ENCODE data around the gene ZNF214. TPM values are rescaled to one million over a fixed set of nuclear protein-coding genes. Genes with fewer than 3 reads are reported as not detected.
"Not testable (repeated sequence)": the region's sequence is repeated elsewhere in the genome, so short reads cannot be mapped to it uniquely, and the experiment has no call there.

Gene ZNF214
- polyA plus RNA-seq, 1 experiment, result 0.75 TPM

DNA sequence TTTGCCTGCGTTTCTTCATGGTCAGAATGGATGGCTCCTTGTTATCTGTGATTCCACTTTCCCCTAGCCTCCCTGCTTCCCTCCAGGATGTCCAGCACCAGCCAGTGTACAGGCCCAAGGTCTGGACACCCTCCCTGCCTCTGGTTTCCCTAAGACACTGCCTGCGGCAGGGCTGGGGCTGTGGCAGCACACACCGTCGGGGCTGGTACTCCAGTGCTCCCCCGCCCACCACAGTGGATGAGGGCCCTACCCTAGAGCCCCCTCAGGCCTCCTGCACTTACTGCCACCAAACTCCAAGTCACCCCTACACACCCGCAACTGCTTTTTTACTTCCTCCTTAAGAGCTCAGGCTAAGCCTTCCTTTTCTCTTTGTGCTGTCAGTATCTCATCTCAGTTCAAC, 28.9 kb downstream of the ZNF214 start:
- Histone ChIP-seq H3K36me3 (ENCODE audit: control insufficient read depth, insufficient read depth, low read length) (no peaks in the 10 kb centered on the region), H3K27me3 (ENCODE audit: control insufficient read depth, insufficient read depth, low read length) (no peaks in the 10 kb centered on the region), H3K4me3 (ENCODE audit: low read depth, low read length) (no peak overlapping the region)
- CTCF ChIA-PET, result interaction anchor here (1.4 kb wide), 1 partner anchor 65 kb away, joined by 5 read pairs; the partner anchor contains the start of gene ZNF215
- TF ChIP-seq, protein P1, sequence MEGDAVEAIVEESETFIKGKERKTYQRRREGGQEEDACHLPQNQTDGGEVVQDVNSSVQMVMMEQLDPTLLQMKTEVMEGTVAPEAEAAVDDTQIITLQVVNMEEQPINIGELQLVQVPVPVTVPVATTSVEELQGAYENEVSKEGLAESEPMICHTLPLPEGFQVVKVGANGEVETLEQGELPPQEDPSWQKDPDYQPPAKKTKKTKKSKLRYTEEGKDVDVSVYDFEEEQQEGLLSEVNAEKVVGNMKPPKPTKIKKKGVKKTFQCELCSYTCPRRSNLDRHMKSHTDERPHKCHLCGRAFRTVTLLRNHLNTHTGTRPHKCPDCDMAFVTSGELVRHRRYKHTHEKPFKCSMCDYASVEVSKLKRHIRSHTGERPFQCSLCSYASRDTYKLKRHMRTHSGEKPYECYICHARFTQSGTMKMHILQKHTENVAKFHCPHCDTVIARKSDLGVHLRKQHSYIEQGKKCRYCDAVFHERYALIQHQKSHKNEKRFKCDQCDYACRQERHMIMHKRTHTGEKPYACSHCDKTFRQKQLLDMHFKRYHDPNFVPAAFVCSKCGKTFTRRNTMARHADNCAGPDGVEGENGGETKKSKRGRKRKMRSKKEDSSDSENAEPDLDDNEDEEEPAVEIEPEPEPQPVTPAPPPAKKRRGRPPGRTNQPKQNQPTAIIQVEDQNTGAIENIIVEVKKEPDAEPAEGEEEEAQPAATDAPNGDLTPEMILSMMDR (IDR thresholded peaks at IDR 0.05; ENCODE audit: insufficient read depth, low read depth, low read length), result no peak
- POLR2A ChIA-PET, result no interaction called here
- DNase-seq (ENCODE audit: low read depth), result no peak

DNA sequence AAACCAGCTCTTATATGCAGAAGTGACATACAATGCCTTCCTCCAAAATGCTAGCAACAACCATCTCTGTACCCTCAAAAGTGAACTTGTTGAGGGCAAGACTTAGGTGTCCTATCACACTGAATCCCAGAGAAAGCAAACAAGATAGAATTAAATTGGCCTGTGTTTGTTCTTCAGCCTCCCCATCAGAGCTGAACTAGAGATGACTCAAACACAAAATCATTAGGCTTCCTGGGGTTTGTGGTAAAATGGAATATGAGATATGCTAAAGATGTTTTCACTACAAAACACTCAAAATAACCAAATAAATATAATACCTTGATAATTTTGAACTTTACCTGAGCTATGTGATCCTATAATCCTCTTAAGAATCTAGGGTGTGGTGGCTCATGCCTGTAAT, 31.6 kb downstream of the ZNF214 start:
- TF ChIP-seq, protein P1 (IDR thresholded peaks at IDR 0.05; ENCODE audit: insufficient read depth, low read depth, low read length), result no peak
- ChIA-PET POLR2A (interaction anchor here (0.6 kb wide), 1 partner anchor 20 kb away, joined by 4 read pairs; no protein-coding TSS in a partner anchor), CTCF (interaction anchor here (0.7 to 1.4 kb wide), 2 partner anchors 12 to 32 kb away, joined by 3 read pairs; partner anchors contain the start of genes NLRP14 and ZNF214)

DNA sequence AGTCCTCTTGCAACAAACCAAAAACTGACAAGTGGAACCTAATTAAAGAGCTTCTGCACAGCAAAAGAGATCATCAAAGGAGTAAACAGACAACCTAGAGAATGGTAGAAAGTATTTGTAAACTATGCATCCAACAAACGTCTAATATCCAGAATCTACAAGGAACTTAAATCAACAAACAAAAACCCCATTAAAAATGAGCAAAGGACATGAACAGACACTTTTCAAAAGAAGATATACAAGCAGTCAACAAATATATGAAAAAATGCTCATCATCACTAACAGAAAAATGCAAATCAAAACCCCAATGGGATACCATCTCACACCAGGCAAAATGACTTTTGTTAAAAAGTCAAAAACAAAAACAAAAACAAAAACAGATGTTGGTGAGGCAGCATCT, 33.7 kb downstream of the ZNF214 start:
- no peak for DNase-seq (ENCODE audit: low read depth)
- Histone ChIP-seq H3K36me3 (ENCODE audit: control insufficient read depth, insufficient read depth, low read length) (no peaks in the 10 kb centered on the region), H3K27me3 (ENCODE audit: control insufficient read depth, insufficient read depth, low read length) (no peaks in the 10 kb centered on the region), H3K4me3 (ENCODE audit: low read depth, low read length) (no peak overlapping the region)
- TF ChIP-seq, protein P1 (IDR thresholded peaks at IDR 0.05; ENCODE audit: insufficient read depth, low read depth, low read length), result no peak
- ChIA-PET CTCF (no interaction called here), POLR2A (no interaction called here)

More for the DNA sequence above, 31.6 kb downstream of the ZNF214 start:
- H3K36me3 ChIP-seq (ENCODE audit: control insufficient read depth, insufficient read depth, low read length), result no peaks in the 10 kb centered on the region
- DNase-seq (ENCODE audit: low read depth), result no peak
- no peaks in the 10 kb centered on the region for H3K27me3 ChIP-seq (ENCODE audit: control insufficient read depth, insufficient read depth, low read length)
- H3K4me3 ChIP-seq (ENCODE audit: low read depth, low read length), result no peak overlapping the region

DNA sequence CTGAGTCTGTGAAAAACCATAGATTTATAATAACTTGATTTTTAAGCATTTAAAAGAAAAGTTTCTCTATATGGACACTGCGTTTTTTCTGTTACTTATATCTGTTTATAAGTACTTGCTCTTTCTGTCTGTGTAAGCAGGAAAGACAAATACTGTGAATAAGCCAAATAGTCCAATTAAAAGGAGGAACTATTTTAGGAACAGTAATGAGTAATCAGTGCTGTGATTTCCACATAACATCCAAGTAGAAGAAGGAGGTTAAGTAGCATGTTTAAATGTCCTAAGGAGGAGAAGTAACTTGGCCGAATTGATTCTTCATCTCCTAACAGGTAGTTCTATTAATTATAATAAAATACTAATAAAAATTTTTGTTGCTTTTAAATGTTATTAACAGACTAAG, 40.8 kb downstream of the ZNF214 start:
- Histone ChIP-seq H3K4me3 (ENCODE audit: low read depth, low read length) (no peak overlapping the region), H3K27me3 (ENCODE audit: control insufficient read depth, insufficient read depth, low read length) (no peaks in the 10 kb centered on the region), H3K36me3 (ENCODE audit: control insufficient read depth, insufficient read depth, low read length) (no peaks in the 10 kb centered on the region)
- POLR2A ChIA-PET, result no interaction called here
- CTCF ChIA-PET, result interaction anchor here (0.5 kb wide), 1 partner anchor 1905 kb away, joined by 3 read pairs; no protein-coding TSS in a partner anchor
- TF ChIP-seq, protein P1 (IDR thresholded peaks at IDR 0.05; ENCODE audit: insufficient read depth, low read depth, low read length), result no peak
- DNase-seq (ENCODE audit: low read depth), result peak; percentile 43

DNA sequence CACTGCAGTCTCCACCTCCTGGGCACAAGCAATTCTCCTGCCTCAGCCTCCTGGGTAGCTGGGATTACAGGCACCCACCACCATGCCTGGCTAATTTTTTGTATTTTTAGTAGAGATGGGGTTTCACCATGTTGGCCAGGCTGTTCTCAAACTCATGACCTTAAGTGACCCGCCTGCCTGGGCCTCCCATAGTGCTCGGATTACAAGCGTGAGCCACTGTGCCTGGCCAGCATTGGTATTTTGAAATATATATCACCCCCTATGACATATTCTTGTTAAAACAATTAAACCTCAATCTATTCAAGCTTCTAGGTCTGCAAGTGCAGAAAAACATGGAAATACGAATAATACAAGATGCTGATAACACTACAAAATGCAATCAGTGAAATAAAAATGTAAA, 50.3 kb downstream of the ZNF214 start:
- H3K4me3 ChIP-seq (ENCODE audit: low read depth, low read length); POLR2A ChIA-PET; DNase-seq (ENCODE audit: low read depth); H3K27me3 ChIP-seq (ENCODE audit: control insufficient read depth, insufficient read depth, low read length); H3K36me3 ChIP-seq (ENCODE audit: control insufficient read depth, insufficient read depth, low read length); CTCF ChIA-PET: not testable (repeated sequence)

DNA sequence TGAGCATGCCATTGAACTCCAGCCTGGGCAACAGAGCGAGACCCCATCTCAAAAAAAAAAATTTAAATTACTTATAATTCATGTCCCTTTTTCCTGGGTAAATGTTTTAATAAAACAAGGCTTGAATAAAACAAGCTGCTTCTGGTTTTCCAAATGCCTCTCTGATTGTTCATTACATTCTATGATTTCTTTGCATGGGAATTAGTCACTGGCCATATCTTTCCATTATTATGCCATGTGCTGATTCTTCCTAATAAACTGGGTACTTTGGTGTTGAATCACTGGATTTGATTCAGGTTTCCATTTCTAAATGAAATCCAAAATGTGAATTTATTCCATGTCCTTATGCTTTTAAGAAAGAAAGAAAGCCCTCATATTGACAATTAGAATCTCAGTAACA, 51.3 kb downstream of the ZNF214 start:
- Histone ChIP-seq H3K36me3 (ENCODE audit: control insufficient read depth, insufficient read depth, low read length) (no peaks in the 10 kb centered on the region), H3K27me3 (ENCODE audit: control insufficient read depth, insufficient read depth, low read length) (no peaks in the 10 kb centered on the region), H3K4me3 (ENCODE audit: low read depth, low read length) (no peak overlapping the region)
- POLR2A ChIA-PET, result interaction anchor here (0.6 kb wide), 5 partner anchors 9 to 274 kb away, joined by 3 to 6 read pairs (median 5); no protein-coding TSS in a partner anchor
- DNase-seq (ENCODE audit: low read depth), result peak; percentile 37
- CTCF ChIA-PET, result interaction anchor here (0.6 to 1.0 kb wide), 3 partner anchors 156 to 719 kb away, joined by 3 to 4 read pairs (median 3); no protein-coding TSS in a partner anchor
- TF ChIP-seq, protein P1 (IDR thresholded peaks at IDR 0.05; ENCODE audit: insufficient read depth, low read depth, low read length), result no peak

Measured in BJ (cell line).